ENCODE data around the gene OAS2.
A peak's percentile ranks its signal among the peaks of the same experiment; 100 is the strongest.

The OAS2 gene

GRCh38 chr12:113022563-113023297, 44.4 kb downstream of the OAS2 start:
- DNase-seq, result no peak

GRCh38 chr12:113027726-113028125, 49.4 kb downstream of the OAS2 start:
- DNase-seq, result no peak

DNA sequence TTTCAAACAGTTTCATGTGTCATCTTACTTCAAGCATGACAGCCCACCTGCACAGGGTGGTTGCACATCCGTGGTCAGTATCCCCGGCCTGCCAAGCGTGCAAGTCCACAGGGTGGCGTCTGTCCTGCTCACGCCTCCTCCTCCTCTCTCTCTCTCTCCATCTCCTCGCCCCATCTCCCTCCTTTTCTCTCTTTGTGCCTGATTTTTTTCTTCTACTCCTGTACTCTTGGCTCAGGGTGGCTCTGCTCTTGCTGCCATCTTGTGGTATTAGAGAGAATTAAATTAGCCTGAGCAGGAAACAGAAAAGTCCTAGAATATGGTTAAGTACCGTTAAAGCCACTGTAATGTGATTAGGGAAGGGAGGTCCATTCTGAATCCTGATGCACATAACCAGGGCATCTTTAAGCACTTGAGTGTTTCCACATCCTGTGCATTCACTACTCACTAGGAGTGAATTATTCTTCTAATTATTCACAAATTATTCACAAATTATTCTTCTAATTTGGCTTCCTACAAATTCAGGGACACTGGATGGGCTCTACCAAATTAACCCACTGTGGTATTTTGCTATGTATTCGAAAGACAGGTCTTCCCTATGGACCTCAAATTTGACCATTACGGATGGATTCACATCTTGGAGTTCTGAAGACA, 52.7 kb downstream of the OAS2 start:
- DNase-seq, result no peak

- DNase-seq, result no peak
These were observed 61.7 kb downstream of the OAS2 start for GRCh38 chr12:113039911-113040445.

DNA sequence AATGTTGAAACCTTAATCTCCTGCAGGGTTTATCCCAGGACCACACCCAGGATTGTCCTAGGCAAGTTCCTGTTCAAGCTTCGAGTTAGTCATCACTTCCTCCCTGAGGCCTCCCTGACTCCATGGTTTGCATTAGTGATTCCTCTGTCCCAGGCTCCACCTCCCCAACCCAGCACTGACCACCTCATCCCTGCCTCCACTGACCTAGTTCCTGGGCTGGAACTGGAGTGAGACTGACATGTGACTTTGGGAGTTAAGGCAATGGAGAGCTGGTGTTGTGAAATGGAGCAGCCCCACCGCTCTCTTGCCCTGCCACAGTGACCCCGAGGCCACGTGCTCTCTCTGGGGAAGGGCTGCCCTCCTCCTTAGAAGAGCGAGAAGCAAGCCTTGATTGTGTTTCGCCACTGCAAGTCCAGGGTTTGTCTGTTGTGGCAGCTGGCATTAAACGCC, 62.4 kb downstream of the OAS2 start:
- DNase-seq, result peak; percentile 96

- DNase-seq, result no peak
These were observed 63.2 kb downstream of the OAS2 start for GRCh38 chr12:113041560-113041959.

DNA sequence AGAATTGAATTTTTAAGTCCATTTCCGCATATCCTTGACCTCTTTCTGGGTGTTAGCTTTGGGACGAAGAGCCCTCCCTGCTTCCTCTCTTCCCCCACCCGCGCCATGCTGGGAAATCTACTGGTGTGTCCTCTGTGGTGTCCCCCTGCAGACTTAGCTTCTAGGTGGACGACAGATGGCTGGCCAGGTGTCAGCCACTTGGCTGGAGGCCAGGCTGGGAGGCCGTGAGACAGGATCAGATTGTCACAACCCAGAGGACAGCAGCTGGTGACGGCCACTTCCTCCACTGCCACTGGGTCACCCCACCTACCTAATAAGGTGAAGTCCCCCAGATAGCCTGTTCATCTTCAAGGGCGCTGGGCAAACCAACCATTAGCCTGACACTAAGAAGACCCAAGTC, 64.9 kb downstream of the OAS2 start:
- DNase-seq, result no peak

- no peak for DNase-seq
These were observed 66.2 kb downstream of the OAS2 start for GRCh38 chr12:113044516-113044915.

GRCh38 chr12:113048716-113049127, 70.4 kb downstream of the OAS2 start:
- peak; percentile 41 for DNase-seq

DNA sequence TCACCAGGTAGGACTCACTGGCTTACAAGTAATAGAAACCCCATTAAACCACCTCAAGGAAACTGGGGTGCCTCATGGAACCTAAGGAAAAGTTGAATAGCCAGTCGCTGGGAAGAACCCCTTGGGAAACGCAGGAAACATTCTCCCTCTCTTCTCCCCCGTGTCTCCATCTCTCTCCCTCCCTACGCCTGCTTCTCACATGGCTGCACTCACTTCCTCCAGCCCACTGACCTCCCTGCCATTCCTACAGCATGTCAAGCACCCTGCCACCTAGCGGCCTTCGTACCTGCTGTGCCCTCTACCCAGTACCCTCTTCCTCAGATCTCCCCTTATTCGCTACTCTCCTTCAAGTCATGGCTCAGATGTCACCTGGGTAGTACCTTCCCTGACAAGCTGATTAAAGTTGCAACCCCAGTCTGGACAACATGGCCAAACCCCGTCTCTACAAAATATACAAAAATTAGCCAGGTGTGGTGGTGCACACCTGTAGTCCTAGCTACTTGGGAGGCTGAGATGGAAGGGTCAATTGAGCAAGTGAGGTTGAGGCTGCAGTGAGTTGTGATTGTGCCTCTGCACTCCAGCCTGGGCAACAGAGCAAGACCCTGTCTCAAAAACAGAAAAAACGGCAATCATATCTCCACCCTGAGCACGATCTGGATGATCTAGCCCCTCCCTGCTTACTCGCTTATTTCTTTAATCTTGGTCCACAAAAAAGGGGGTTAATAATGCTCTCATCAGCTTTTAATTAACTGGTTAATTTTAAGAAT, 71.8 kb downstream of the OAS2 start:
- peak; percentile 13 for DNase-seq

- no peak for DNase-seq
These were observed 72.5 kb downstream of the OAS2 start for GRCh38 chr12:113050795-113051194.

DNA sequence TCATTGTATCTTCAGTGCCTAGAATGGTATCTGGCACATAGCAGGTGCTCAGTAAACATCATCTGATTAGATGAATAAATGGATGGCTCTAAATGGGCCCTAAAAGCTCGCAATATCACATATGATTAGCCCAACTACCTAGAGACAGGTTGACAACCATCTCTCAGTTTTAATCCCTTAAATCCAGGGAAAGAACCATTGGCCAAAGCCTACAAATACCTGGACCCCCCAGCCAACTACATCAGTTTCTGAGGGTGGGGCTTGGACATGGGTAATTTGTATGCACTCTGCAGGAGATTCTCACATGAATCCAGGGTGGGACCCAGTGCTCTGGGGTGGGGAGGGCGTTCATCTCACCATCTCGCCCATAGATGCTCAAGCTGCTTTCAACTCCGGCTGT, 73.4 kb downstream of the OAS2 start:
- DNase-seq, result no peak

DNA sequence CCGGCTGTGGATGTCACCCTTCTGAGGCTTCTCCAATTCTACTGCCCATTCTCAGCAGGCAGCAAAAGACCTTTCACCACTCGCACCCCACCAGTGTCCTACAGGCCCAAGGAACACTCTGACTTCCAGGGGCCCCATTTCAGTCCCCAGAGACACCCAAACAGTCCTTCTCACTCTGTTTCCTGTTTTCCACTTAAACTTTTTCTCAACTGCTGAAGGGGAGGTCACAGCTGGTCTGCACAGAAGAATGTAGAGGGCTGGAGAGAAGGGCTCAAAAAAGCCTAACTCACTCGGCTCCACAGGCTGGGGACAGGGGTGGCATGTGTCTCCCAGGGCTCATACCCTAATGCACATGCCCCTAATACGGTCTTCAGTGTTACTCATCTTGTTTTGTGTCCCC, 74.0 kb downstream of the OAS2 start:
- DNase-seq, result no peak

DNA sequence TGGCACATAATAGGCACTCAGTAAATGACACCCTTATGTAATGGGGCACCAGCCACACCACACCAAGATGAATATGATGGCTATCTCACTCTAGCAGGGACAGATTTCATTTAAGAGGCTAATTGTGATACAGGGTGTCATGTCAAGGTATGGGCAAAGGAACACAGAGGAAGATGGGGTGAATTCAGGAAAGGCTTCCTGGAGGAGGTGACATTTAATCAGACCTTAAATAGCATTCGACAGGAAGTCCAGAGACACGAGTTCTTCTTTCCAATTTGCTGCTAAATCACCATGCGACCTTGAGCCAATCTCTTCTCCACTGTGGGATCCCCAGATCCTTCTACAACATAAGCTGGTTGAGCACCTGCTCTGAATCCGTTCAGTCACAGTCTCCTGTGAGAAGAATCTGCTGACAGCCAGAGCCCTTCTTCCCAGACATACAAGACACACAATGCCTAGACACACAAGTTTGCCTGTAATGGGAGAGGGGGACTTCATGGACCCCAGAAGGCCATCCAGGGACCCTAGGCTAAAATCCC, 76.7 kb downstream of the OAS2 start:
- no peak for DNase-seq

- DNase-seq, result no peak
These were observed 77.5 kb downstream of the OAS2 start for GRCh38 chr12:113055594-113056380.

GRCh38 chr12:113056381-113056630, 78.0 kb downstream of the OAS2 start:
- DNase-seq, result no peak

GRCh38 chr12:113056631-113057488, 78.5 kb downstream of the OAS2 start, which contains the start of gene DTX1:
TSS of gene DTX1 (plus strand) at chr12:113056730. CDS start at chr12:113058193, 1,463 bp downstream.
- DNase-seq, result no peak

DNA sequence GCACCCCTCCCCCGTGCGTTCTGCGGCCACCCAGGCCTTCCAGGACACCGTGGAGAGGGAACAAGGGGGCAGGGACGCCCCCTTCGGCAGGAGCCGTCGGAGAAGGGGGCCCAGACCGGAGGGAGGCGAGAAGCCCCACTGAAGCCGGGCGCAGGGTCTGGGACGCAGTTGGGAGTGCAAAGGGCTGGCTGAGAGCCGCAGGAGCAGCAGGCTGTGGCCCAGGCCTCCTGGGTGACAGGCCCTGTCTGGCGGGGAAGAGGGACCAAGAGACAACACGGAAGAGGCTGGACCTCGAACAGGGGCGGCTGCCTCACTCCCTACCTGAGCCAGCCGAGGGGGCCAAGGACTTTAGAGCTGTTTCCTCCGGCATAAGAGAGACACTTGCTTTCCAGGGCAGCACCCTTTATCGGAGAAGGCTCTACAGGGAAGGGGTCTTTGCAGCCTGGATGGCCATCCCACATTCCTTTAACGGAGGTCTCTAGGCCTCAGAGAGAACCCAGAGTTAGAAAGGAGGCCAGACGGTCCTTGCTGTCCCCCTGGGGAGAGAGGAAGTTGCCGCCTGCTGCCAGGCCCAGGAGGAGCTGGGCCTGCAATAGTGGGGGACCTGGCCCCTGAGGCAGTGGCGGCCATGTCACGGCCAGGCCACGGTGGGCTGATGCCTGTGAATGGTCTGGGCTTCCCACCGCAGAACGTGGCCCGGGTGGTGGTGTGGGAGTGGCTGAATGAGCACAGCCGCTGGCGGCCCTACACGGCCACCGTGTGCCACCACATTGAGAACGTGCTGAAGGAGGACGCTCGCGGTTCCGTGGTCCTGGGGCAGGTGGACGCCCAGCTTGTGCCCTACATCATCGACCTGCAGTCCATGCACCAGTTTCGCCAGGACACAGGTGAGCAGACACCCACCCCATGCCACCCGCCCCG, 79.5 kb downstream of the OAS2 start:
- no peak for DNase-seq

- DNase-seq, result no peak
These were observed 80.2 kb downstream of the OAS2 start for GRCh38 chr12:113058553-113058952.

DNA sequence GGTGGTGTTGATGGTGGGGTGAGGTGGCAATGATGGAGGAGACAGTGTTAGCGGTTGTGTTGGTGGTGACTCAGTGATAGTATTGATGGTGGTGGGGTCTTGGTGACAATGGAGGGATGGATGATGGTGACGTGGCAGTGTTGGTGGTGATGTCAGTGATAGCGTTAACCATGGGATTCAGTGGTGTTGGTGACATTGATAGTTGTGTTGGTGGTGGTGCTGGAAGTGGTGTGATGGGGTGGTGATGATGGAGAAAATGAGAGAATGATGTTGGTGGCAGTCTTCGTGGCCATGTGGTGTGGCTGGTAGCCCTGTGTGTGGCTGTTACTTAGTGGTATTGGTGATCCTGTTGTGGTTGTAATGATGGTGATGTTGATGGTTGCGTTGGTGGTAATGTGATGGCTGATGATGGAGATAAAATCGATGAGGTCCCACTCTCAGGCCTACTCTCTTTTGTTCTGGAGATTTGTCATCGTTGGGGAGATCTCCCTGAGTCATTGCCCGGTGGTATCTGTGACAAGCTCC, 80.8 kb downstream of the OAS2 start:
- DNase-seq, result no peak

Measured in MV-4-11 (cell line).